Measurements from ENCODE around the gene CRYGA.
"Not testable (repeated sequence)": the region's sequence is repeated elsewhere in the genome, so short reads cannot be mapped to it uniquely, and the experiment has no call there.

CRYGA gene

DNA sequence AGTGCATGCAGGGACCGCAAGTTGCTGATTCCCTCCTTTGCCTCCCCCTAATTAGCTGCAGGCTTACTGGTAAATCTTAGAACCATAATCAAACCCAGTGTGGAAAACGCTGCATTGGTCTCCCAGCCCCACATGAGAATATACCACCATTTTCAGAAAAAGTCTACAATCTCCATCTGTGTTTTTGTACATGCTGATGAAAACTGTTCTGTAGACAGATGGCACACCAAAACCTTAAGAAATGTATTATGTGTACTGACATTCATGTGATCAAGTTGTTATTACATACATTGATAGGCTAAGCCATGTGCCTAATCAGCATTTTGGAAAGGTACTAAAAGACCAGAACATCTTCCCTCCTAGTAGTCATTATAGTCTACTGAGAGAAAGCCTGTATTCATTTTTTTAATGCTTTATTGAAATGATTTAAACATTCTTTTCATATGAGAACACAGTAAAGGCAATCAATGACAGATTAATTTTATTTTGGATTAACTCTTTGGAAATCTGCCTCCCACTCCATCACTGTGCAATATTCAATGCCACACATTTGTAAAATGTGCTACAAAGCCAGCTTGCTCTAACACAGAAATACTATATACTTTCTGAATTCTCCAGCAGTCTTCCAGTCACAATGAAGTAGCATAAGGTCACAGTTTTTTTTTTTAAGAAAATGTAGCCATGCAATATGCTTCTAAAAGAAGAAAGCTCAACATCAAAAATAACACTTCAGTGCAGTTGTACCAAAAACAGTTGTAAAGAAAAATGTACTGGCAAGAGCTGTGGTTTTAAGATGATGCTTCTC is 1.8 kb upstream of the CRYGA start:
- no peak for DNase-seq (ENCODE audit: low read depth in 4 of 4, low spot score in 1 of 4)

GRCh38 chr2:208156439-208156838 is 7.0 kb downstream of the CRYGA start:
- no peak for DNase-seq (ENCODE audit: low read depth in 4 of 4, low spot score in 1 of 4)

- DNase-seq (ENCODE audit: low read depth in 4 of 4, low spot score in 1 of 4), result no peak
Measured at GRCh38 chr2:208153156-208153555, 10.2 kb downstream of the CRYGA start.

DNA sequence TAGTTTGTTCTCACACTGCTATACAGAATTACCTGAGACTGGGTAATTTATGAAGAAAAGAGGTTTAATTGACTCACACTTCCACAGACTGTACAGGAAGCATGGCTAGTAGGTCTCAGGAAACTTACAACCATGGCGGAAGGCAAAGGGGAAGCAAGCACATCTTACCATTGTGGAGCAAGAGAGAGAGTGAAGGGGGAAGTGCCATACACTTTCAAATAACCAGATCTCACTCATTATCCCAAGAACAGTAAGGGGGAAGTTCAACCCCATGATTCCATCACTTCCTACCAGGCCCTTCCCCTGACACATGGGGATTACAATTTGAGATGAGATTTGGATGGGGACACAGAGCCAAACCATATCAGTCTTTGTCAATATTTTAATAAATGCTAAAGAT is 12.4 kb downstream of the CRYGA start:
- no peak for DNase-seq (ENCODE audit: low read depth in 4 of 4, low spot score in 1 of 4)

- no peak for DNase-seq (ENCODE audit: low read depth in 4 of 4, low spot score in 1 of 4)
Measured at GRCh38 chr2:208150094-208150493, 13.3 kb downstream of the CRYGA start.

- no peak for DNase-seq (ENCODE audit: low read depth in 4 of 4, low spot score in 1 of 4)
Measured at GRCh38 chr2:208148803-208149202, 14.6 kb downstream of the CRYGA start.

GRCh38 chr2:208147759-208148158 is 15.6 kb downstream of the CRYGA start:
- DNase-seq (ENCODE audit: low read depth in 4 of 4, low spot score in 1 of 4), result no peak

GRCh38 chr2:208147008-208147407 is 16.4 kb downstream of the CRYGA start:
- DNase-seq (ENCODE audit: low read depth in 4 of 4, low spot score in 1 of 4), result no peak

GRCh38 chr2:208146006-208146405 is 17.4 kb downstream of the CRYGA start, which contains the start of gene CRYGB:
TSS of gene CRYGB (minus strand) at chr2:208146158. CDS start at chr2:208146120, 38 bp downstream.
- DNase-seq (ENCODE audit: low read depth in 4 of 4, low spot score in 1 of 4), result no peak

DNA sequence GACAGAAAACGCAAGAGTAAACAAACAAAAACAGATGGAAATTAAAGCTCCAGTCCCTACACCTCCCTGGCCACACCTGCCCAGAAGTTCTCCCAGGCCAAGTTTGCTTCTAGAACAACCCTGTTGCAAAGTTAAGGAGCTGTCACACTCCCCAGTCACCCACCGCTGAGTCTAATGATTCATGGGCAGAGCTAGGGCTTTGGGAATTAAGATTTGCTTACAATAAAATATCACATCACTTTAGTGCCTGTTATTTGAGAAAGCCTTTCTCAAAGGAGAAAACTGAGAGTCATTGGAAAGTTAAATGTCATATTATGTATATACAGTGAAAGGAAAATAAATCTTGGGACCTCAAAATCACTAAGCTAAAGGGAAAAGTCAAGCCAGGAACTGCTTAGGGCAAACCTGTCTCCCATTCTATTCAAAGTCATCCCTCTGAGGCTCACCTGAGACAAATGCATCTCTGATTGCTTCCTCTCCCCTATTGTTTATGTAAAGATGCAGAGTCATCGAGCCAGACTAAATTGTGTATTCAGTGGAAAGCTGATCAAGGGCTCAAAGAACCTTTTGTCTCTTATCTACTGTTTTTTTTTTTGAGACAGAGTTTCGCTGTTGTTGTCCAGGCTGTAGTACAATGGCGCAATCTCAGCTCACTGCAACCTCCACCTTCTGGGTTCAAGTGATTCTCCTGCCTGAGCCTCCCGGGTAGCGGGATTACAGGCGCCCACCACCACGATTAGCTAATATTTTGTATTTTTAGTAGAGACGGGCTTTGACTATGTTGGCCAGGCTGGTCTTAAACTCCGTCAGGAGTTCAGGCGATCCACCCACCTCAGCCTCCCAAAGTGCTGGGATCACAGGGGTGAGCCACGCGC is 20.2 kb downstream of the CRYGA start:
- DNase-seq (ENCODE audit: low read depth in 4 of 4, low spot score in 1 of 4), result no peak

DNA sequence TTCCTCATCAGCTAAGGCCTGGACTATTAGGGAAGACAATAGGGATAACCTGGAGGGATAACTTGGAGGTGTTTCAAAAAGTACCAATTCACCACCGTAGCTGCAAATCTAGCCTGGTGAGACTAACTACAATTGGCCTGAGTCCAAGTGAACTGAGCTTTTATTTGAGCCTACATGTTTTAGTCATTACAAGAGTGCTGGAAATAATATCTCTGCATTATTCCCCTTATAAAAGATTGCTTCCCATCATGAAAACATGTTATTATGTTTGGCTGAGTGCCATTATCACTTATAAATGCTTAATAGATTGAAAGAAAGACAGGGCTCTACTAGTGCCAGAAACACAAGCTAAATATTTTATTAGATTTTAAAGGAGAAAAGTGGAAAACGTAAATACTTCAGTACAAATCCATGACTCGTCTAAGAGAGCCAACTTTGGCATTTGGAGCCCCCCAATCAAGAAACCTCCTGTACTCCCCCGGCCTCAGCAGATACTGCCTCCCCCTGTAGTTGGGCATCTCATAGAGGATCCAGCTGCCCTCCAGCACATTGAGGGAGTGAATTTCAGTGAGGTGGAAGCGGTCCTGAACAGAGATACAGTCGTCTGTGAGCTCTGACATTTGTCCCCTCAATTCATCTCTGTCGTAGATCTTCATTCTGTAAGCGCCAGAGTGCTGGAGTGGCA is 21.0 kb downstream of the CRYGA start:
- DNase-seq (ENCODE audit: low read depth in 4 of 4, low spot score in 1 of 4), result no peak

DNA sequence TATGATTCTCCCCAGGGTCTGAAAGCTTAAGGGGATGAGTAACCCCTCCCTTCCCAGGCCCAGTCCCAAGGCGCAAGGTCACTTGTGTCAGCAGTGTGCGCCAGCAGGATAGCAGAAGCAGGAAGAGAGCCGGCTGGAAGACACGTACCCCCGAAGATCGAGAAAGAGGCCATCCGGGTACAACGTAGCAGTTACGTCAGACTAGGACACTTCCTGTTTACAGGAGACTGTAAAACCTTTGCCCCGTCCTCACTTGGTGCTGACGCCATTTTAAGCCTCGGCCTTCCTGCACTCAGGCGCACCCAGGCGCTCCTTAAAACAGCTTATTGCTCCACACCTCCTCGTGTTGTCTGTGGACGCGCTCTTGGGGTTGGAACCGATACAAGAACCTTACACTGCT is 23.9 kb downstream of the CRYGA start:
- no peak for DNase-seq (ENCODE audit: low read depth in 4 of 4, low spot score in 1 of 4)

DNA sequence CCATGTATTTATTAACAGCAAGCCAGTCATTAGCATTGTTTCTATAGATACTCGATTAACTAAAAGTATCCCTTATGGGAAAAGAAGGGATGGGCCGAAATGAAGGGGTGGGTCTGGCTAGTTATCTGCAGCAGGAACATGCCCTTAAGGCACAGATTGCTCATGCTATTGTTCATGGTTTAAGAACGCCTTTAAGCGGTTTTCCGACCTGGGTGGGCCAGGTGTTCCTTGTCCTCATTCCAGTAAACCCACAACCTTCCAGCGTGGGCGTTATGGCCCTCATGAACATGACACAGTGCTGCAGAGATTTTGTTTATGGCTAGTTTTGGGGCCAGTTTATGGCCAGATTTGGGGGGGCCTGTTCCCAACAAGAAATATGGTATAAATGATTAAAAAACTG is 25.1 kb downstream of the CRYGA start:
- not testable (repeated sequence) for DNase-seq (ENCODE audit: low read depth in 4 of 4, low spot score in 1 of 4)

- DNase-seq (ENCODE audit: low read depth in 4 of 4, low spot score in 1 of 4), result no peak
Measured at GRCh38 chr2:208136716-208137094, 26.7 kb downstream of the CRYGA start.

- no peak for DNase-seq (ENCODE audit: low read depth in 4 of 4, low spot score in 1 of 4)
Measured at GRCh38 chr2:208135794-208136715, 27.3 kb downstream of the CRYGA start.

DNA sequence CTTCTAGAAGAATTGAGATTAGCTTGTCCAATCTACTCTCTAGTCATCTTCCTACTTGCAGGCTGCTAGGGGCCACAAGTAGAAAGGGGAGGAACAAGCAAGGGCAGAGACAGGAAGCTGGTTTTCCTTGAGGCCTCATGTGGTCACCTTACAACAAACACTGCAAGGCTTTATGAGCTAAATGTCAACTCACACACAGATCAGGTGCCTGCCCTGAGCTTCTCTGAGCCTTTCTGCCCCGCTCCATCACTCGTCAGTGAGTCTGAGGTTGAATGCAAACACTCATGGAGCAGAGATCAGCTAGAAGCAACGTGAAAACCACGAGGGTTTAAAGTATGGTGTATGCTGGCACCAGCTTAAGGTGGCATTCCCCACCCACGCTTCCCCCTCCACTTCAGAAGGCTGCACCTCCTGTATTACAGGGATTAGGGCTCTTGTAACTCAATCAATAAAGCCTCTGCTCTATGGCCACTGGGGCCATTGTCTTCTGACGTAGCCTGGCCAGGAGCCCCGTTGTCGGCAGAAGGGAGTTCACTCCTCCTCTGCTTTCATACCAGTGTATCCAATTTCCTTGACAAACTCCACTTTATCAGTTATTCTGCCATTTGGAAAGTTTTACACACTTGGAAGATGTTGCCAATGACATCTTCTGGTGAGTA is 28.3 kb downstream of the CRYGA start:
- DNase-seq (ENCODE audit: low read depth in 4 of 4, low spot score in 1 of 4), result no peak

DNA sequence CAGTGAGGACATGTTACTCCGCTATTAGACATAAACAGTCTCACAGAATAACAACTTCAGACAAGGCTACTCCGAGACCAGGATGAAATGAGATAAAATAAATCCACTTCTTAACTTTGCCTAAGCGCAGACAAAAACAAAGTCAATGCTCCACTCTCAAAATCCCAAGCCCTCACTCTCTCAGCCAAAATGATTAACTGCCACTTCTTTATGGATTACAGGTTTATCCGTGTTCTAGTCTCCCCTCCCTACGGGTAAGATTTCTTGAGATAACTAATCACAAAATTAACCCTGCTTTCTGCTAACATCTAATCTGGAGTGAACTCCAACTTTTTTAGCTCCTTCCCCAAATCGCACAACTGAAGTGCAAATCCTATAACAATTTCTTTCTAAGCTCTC is 32.7 kb downstream of the CRYGA start:
- DNase-seq (ENCODE audit: low read depth in 4 of 4, low spot score in 1 of 4), result no peak

GRCh38 chr2:208129744-208130711 is 33.4 kb downstream of the CRYGA start, which contains the start of gene CRYGC:
TSS of gene CRYGC (minus strand) at chr2:208129828. CDS start at chr2:208129792, 36 bp downstream.
- no peak for DNase-seq (ENCODE audit: low read depth in 4 of 4, low spot score in 1 of 4)

DNA sequence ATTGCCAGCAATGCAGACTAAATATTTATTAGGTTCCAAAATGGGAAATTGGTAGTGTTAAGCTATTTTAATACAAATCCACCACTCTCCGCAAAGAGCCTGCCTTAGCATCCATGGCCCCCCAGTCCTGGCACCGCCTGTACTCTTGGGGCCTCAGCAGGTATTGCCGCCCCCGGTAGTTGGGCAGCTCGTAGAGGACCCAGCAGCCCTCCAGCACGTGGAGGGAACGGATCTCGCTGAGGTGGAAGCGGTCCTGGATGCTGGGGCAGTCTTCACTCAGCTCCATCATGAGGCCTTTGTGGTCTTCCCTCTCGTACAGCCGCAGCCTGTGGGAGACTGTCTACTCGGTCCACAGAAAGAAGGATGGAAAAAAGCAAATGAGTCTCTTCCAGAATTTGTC is 35.3 kb downstream of the CRYGA start:
- no peak for DNase-seq (ENCODE audit: low read depth in 4 of 4, low spot score in 1 of 4)
